Suprapubic skin (tissue), 4 donors: ENCODE measurements around the gene KEL.

Experiments used
- CTCF ChIP-seq, 2 donors: fragments of 200-600 bp in 1 of 2; fragments of 450-650 bp in 1 of 2; sonication (generic) in 1 of 2; IDR thresholded peaks; one replicate each; pipeline ENCODE4 v1.5.1; 2016 to 2019; ENCODE audit warnings: antibody characterized with exemption in 2 of 2, mild to moderate bottlenecking in 1 of 2, moderate library complexity in 1 of 2
- EP300 ChIP-seq: sonication (generic); formaldehyde crosslinking; IDR thresholded peaks from one replicate; pipeline ENCODE4 v1.6.1; 2017; ENCODE audit warnings: antibody characterized with exemption
- POLR2A ChIP-seq, 2 donors: fragments of 450-650 bp; IDR thresholded peaks; one replicate each; pipeline ENCODE4 v1.6.1; 2017; ENCODE audit warnings: antibody characterized with exemption in 2 of 2, mild to moderate bottlenecking in 2 of 2, moderate library complexity in 2 of 2
- POLR2AphosphoS5 ChIP-seq, 3 donors: sonication (generic); formaldehyde crosslinking; IDR thresholded peaks; one replicate each; pipeline ENCODE4 v1.6.1; 2017; ENCODE audit warnings: antibody characterized with exemption in 3 of 3

- TF ChIP-seq CTCF (IDR thresholded peaks at IDR 0.05) (no peak), POLR2AphosphoS5 (IDR thresholded peaks at IDR 0.05) (no peak), EP300 (no peak), POLR2A (IDR thresholded peaks at IDR 0.05) (no peak)
Measured at GRCh38 chr7:142891490-142892082, 70.6 kb downstream of the KEL start.
